Measurements from ENCODE around the gene RGS10. TPM values are rescaled to one million over a fixed set of nuclear protein-coding genes. Genes with fewer than 3 reads are reported as not detected.

The RGS10 gene
- total and polyA plus RNA-seq, 2 experiments from 2014 or later = 26.9 to 40.3 TPM

GRCh38 chr10:119541459-119542356 lies 811 bp downstream of the RGS10 start:
- Histone ChIP-seq H3K27me3 (replicated peaks; ENCODE audit: insufficient read depth) (no peaks in the 10 kb centered on the region), H3K27ac (peak overlapping the region; percentile 38), H3K36me3 (ENCODE audit: low read depth) (no peaks in the 10 kb centered on the region), H3K9ac (peak overlapping the region; percentile 84), H2AFZ (peak overlapping the region; percentile 82), H3K4me2 (ENCODE audit: unreplicated experiment) (peak overlapping the region; percentile 70), H3K9me3 (ENCODE audit: low read depth) (no peaks in the 10 kb centered on the region), H3K79me2 (ENCODE audit: insufficient read depth) (peaks cover 53% of the 10 kb centered on the region), H3F3A (ENCODE audit: insufficient read depth) (peaks cover 6% of the 10 kb centered on the region; the same call in 1 of the 2 replicates), H3K4me3 (peak overlapping the region; percentile 84), H3K9me2 (ENCODE audit: insufficient read depth) (no peaks in the 10 kb centered on the region), H4K20me1 (ENCODE audit: insufficient read depth) (no peaks in the 10 kb centered on the region), H3K4me1 (ENCODE audit: insufficient read depth) (peaks cover 29% of the 10 kb centered on the region)
- peak; percentile 72 for DNase-seq
- TF ChIP-seq EZH2phosphoT487 (IDR thresholded peaks at IDR 0.05; ENCODE audit: insufficient read depth, low read depth) (no peak), EZH2 (IDR thresholded peaks at IDR 0.05; ENCODE audit: insufficient read depth, poor library complexity, severe bottlenecking) (no peak)
- in situ Hi-C loops (cut with MboI) = no loop called here
- 3 to 4% methylated on average over 50 to 56 of the region's 57 CpGs for WGBS, 2 experiments (ENCODE audit: low coverage in 1 of 2, low lambda C conversion rate in 2 of 2, missing lambda C conversion rate in 2 of 2)

- Histone ChIP-seq H4K20me1 (ENCODE audit: insufficient read depth) (no peaks in the 10 kb centered on the region), H3K4me2 (ENCODE audit: unreplicated experiment) (peak overlapping the region; percentile 70), H3K9ac (peak overlapping the region; percentile 84), H3K36me3 (ENCODE audit: low read depth) (no peaks in the 10 kb centered on the region), H2AFZ (peak overlapping the region; percentile 82; the same call in 1 of the 2 replicates), H3K27me3 (replicated peaks; ENCODE audit: insufficient read depth) (no peaks in the 10 kb centered on the region), H3K9me3 (ENCODE audit: low read depth) (no peaks in the 10 kb centered on the region), H3K4me1 (ENCODE audit: insufficient read depth) (peaks cover 27% of the 10 kb centered on the region), H3F3A (ENCODE audit: insufficient read depth) (peaks cover 6% of the 10 kb centered on the region; the same call in 1 of the 2 replicates), H3K27ac (peak overlapping the region; percentile 14), H3K9me2 (ENCODE audit: insufficient read depth) (no peaks in the 10 kb centered on the region), H3K79me2 (ENCODE audit: insufficient read depth) (peaks cover 59% of the 10 kb centered on the region), H3K4me3 (peak overlapping the region; percentile 84)
- in situ Hi-C loops (cut with MboI) = no loop called here
- WGBS, 2 experiments (ENCODE audit: low coverage in 1 of 2, low lambda C conversion rate in 2 of 2, missing lambda C conversion rate in 2 of 2) = 4 to 6% methylated on average over 6 of the region's 6 CpGs
- peak; percentile 88 for DNase-seq
- no peak for TF ChIP-seq EZH2phosphoT487 (IDR thresholded peaks at IDR 0.05; ENCODE audit: insufficient read depth, low read depth)
- no peak for TF ChIP-seq EZH2 (IDR thresholded peaks at IDR 0.05; ENCODE audit: insufficient read depth, poor library complexity, severe bottlenecking)
Measured at GRCh38 chr10:119541046-119541445, 1.5 kb downstream of the RGS10 start.

- Histone ChIP-seq H3K79me2 (ENCODE audit: insufficient read depth) (peaks cover 69% of the 10 kb centered on the region), H3K27me3 (replicated peaks; ENCODE audit: insufficient read depth) (no peaks in the 10 kb centered on the region), H3K4me3 (no peak overlapping the region), H4K20me1 (ENCODE audit: insufficient read depth) (no peaks in the 10 kb centered on the region), H3K36me3 (ENCODE audit: low read depth) (no peaks in the 10 kb centered on the region), H3F3A (ENCODE audit: insufficient read depth) (peaks cover 6% of the 10 kb centered on the region; the same call in 1 of the 2 replicates), H3K9me3 (ENCODE audit: low read depth) (no peaks in the 10 kb centered on the region), H3K4me2 (ENCODE audit: unreplicated experiment) (no peak overlapping the region), H3K9me2 (ENCODE audit: insufficient read depth) (no peaks in the 10 kb centered on the region), H3K9ac (no peak overlapping the region), H3K4me1 (ENCODE audit: insufficient read depth) (peaks cover 24% of the 10 kb centered on the region), H3K27ac (no peak overlapping the region), H2AFZ (no peak overlapping the region)
- in situ Hi-C loops (cut with MboI) = no loop called here
- DNase-seq = no peak
- 92 to 94% methylated on average over 4 of the region's 4 CpGs for WGBS, 2 experiments (ENCODE audit: low coverage in 1 of 2, low lambda C conversion rate in 2 of 2, missing lambda C conversion rate in 2 of 2)
- no peak for TF ChIP-seq EZH2 (IDR thresholded peaks at IDR 0.05; ENCODE audit: insufficient read depth, poor library complexity, severe bottlenecking)
- TF ChIP-seq EZH2phosphoT487 (IDR thresholded peaks at IDR 0.05; ENCODE audit: insufficient read depth, low read depth) = no peak
Measured at GRCh38 chr10:119540038-119540437, 2.5 kb downstream of the RGS10 start.

- H3K4me3 ChIP-seq = no peak overlapping the region
- H4K20me1 ChIP-seq (ENCODE audit: insufficient read depth) = no peaks in the 10 kb centered on the region
- H2AFZ ChIP-seq = no peak overlapping the region
- H3F3A ChIP-seq (ENCODE audit: insufficient read depth) = peaks cover 6% of the 10 kb centered on the region; the same call in 1 of the 2 replicates
- H3K79me2 ChIP-seq (ENCODE audit: insufficient read depth) = peaks cover 76% of the 10 kb centered on the region
- H3K4me1 ChIP-seq (ENCODE audit: insufficient read depth) = peaks cover 24% of the 10 kb centered on the region
- TF ChIP-seq EZH2phosphoT487 (IDR thresholded peaks at IDR 0.05; ENCODE audit: insufficient read depth, low read depth) (no peak), EZH2 (IDR thresholded peaks at IDR 0.05; ENCODE audit: insufficient read depth, poor library complexity, severe bottlenecking) (no peak)
- no peaks in the 10 kb centered on the region for H3K36me3 ChIP-seq (ENCODE audit: low read depth)
- H3K9me3 ChIP-seq (ENCODE audit: low read depth) = no peaks in the 10 kb centered on the region
- H3K4me2 ChIP-seq (ENCODE audit: unreplicated experiment) = no peak overlapping the region
- WGBS, 2 experiments (ENCODE audit: low coverage in 1 of 2, low lambda C conversion rate in 2 of 2, missing lambda C conversion rate in 2 of 2) = 80 to 81% methylated on average over 9 of the region's 9 CpGs
- H3K27ac ChIP-seq = no peak overlapping the region
- no peak overlapping the region for H3K9ac ChIP-seq
- DNase-seq = no peak
- H3K27me3 ChIP-seq (replicated peaks; ENCODE audit: insufficient read depth) = no peaks in the 10 kb centered on the region
- in situ Hi-C loops (cut with MboI) = no loop called here
- H3K9me2 ChIP-seq (ENCODE audit: insufficient read depth) = no peaks in the 10 kb centered on the region
Measured at GRCh38 chr10:119539359-119539825, 3.1 kb downstream of the RGS10 start.

Measured in GM23248 (cell line).